Measurements from ENCODE around the gene LTB4R2. TPM values are rescaled to one million over a fixed set of nuclear protein-coding genes. Genes with fewer than 3 reads are reported as not detected.
A peak's percentile ranks its signal among the peaks of the same experiment; 100 is the strongest.

The LTB4R2 gene
- total and polyA plus RNA-seq, 2 experiments from 2014 or later, result 0.40 to 12.6 TPM

DNA sequence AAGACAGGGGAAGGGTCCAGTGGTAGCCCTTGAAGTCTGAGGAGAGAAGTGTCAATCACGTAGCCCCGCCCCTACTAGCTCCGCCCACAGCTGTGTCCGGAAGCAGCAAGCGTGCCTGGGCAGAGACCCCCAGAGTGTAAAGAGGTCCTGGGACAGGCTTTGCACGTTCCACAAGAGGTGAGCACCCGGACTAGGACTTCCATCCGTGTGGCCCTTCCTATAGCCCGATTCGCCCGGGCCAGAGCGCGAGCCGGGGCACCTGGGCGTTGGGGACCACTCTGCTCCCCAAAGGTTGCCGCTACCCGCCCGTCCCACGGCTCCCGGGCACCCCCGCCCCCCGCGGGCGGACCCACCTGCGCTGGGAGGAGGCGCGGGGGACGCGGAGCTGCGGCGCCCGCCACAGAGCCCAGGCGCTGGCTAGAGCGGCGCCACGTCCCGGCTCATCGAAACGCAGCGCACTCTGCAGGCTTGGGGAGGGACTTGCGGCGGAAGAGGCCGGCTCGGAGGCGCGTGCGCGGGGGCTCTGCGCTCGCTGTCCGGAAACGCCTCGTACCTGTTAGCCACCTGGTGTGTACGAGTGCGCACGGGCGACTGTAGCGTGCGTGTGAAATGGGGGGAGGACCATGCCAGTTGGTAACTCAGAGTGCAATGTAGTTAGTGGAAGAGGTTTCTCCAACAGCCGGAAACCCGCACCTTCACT, 38.7 kb upstream of the LTB4R2 start, which contains the start of gene RABGGTA:
Gene RABGGTA (minus strand): TSS at position 464 of the 700 bp plus-strand sequence. CDS start 482 bp downstream, outside the sequence.
- DNase-seq (ENCODE audit: low spot score) (peak; percentile 94), ATAC-seq (peak; percentile 94)
- H3K4me1 Mint-ChIP-seq, result peaks cover 22% of the 10 kb centered on the region
- TF ChIP-seq, protein P1, sequence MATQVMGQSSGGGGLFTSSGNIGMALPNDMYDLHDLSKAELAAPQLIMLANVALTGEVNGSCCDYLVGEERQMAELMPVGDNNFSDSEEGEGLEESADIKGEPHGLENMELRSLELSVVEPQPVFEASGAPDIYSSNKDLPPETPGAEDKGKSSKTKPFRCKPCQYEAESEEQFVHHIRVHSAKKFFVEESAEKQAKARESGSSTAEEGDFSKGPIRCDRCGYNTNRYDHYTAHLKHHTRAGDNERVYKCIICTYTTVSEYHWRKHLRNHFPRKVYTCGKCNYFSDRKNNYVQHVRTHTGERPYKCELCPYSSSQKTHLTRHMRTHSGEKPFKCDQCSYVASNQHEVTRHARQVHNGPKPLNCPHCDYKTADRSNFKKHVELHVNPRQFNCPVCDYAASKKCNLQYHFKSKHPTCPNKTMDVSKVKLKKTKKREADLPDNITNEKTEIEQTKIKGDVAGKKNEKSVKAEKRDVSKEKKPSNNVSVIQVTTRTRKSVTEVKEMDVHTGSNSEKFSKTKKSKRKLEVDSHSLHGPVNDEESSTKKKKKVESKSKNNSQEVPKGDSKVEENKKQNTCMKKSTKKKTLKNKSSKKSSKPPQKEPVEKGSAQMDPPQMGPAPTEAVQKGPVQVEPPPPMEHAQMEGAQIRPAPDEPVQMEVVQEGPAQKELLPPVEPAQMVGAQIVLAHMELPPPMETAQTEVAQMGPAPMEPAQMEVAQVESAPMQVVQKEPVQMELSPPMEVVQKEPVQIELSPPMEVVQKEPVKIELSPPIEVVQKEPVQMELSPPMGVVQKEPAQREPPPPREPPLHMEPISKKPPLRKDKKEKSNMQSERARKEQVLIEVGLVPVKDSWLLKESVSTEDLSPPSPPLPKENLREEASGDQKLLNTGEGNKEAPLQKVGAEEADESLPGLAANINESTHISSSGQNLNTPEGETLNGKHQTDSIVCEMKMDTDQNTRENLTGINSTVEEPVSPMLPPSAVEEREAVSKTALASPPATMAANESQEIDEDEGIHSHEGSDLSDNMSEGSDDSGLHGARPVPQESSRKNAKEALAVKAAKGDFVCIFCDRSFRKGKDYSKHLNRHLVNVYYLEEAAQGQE (IDR thresholded peaks at IDR 0.05; ENCODE audit: unreplicated experiment), result no peak
- TF ChIP-seq ZNF114 (CRISPR knock-in tag; IDR thresholded peaks at IDR 0.05) (no peak), NANOG (IDR thresholded peaks at IDR 0.05; ENCODE audit: borderline replicate concordance) (no peak), EZH2 (IDR thresholded peaks at IDR 0.05; ENCODE audit: low read depth, unreplicated experiment) (no peak), EZH2phosphoT487 (IDR thresholded peaks at IDR 0.05; ENCODE audit: unreplicated experiment) (no peak), ZNF462 (CRISPR knock-in tag; IDR thresholded peaks at IDR 0.05) (no peak), ZNF331 (CRISPR knock-in tag; IDR thresholded peaks at IDR 0.05; ENCODE audit: low read depth) (no peak), STAT1 (IDR thresholded peaks at IDR 0.05; ENCODE audit: unreplicated experiment) (no peak), CREB1 (CRISPR knock-in tag; IDR thresholded peaks at IDR 0.05; ENCODE audit: low read depth) (peak; percentile 82), JUNB (IDR thresholded peaks at IDR 0.05; ENCODE audit: unreplicated experiment) (no peak), CTCF (conservative IDR thresholded peaks at IDR 0.05; ENCODE audit: low read depth in 2 of 2) (peak; percentile 60 to 82), POLR2AphosphoS5 (IDR thresholded peaks at IDR 0.05; ENCODE audit: low read depth) (peak; percentile 90), ETS1 (IDR thresholded peaks at IDR 0.05) (0 out of 2 replicates have a peak, but pooled peaks have one; percentile 45)
- Histone ChIP-seq H2AFZ (peak within 1 kb of the TSS; percentile 93), H3K4me3 (peak within 1 kb of the TSS; percentile 86), H3K27me3 (ENCODE audit: insufficient read depth) (no peaks in the 10 kb centered on the region), H3K27ac (ENCODE audit: low read depth) (peak within 1 kb of the TSS; percentile 95), H3K4me1 (ENCODE audit: insufficient read depth) (peaks cover 16% of the 10 kb centered on the region), H3K9me2 (ENCODE audit: insufficient read depth) (no peaks in the 10 kb centered on the region), H4K20me1 (replicated peaks; ENCODE audit: insufficient read depth) (no peaks in the 10 kb centered on the region), H3K79me2 (replicated peaks; ENCODE audit: insufficient read depth) (no peaks in the 10 kb centered on the region; the same call in 1 of the 2 replicates), H3K4me2 (peak within 1 kb of the TSS; percentile 84), H3F3A (replicated peaks; ENCODE audit: low read depth) (peaks cover 11% of the 10 kb centered on the region; the same call in 1 of the 2 replicates), H3K36me3 (ENCODE audit: insufficient read depth) (no peaks in the 10 kb centered on the region)
- no peaks in the 10 kb centered on the region; the same call in 2 of the 3 replicates for H3K9me3 Mint-ChIP-seq
- H3K36me3 Mint-ChIP-seq (ENCODE audit: low read depth), result peaks cover 6% of the 10 kb centered on the region; the same call in 2 of the 3 replicates
- H3K4me3 Mint-ChIP-seq, result peak within 1 kb of the TSS; percentile 77
- peak within 1 kb of the TSS; percentile 94 for H3K27ac Mint-ChIP-seq
- H3K27me3 Mint-ChIP-seq (ENCODE audit: insufficient read depth, low read depth, poor library complexity), result peaks cover 8% of the 10 kb centered on the region

Data from GM23338 (cell line).